Right lobe of liver (tissue), 4 donors: ENCODE measurements around the gene RADIL.

Source experiments
- CTCF ChIP-seq, 4 donors: fragments of 200-600 bp in 3 of 4; fragments of 450-650 bp in 1 of 4; IDR thresholded peaks; one replicate each; pipeline versions ENCODE4 v1.5.1 to v1.8.0; 2016 to 2022; ENCODE audit warnings: antibody characterized with exemption in 4 of 4, mild to moderate bottlenecking in 2 of 4
- POLR2A ChIP-seq: fragments of 450-650 bp; IDR thresholded peaks from one replicate; pipeline ENCODE4 v1.6.1; 2017; ENCODE audit warnings: antibody characterized with exemption, mild to moderate bottlenecking
- donor health status: DM: no; HTN: no; CAD: no.
- donor health status: DM: no; HTN: no; CAD: no.
- donor health status: DM: no; HTN: yes; CAD: no.

GRCh38 chr7:4762121-4763055 lies 121.1 kb downstream of the RADIL start:
- TF ChIP-seq CTCF (IDR thresholded peaks at IDR 0.05), result no peak
- no peak for TF ChIP-seq POLR2A
